T-helper 9 cell (primary cell): ENCODE results near the gene FBLN1.

Experiments used
- DNase-seq: peaks from one replicate; pipeline ENCODE4 v3.0.0-alpha.2; 2020

Gene FBLN1

GRCh38 chr22:45574069-45574703, 71.5 kb downstream of the FBLN1 start:
- no peak for DNase-seq

DNA sequence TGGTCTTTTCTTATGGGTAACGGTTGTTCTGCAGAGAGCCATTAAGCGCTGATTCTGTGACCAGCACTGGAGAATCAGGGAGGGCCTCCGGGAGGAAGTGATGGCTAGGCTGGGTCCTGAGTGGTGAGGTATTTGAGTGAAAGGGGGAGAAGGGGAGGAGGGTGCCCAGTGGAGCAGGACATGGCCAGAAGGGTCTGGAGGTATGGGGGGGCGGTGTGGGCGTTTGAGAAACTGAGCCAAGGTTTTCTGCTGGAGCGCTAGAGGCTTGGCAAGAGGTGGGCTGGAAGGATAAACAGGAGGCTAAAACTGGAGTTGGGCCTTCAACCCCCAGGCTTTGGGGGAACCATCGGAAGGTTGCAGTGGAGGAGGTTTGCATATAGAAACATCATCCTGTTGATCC, 72.5 kb downstream of the FBLN1 start:
- no peak for DNase-seq

DNA sequence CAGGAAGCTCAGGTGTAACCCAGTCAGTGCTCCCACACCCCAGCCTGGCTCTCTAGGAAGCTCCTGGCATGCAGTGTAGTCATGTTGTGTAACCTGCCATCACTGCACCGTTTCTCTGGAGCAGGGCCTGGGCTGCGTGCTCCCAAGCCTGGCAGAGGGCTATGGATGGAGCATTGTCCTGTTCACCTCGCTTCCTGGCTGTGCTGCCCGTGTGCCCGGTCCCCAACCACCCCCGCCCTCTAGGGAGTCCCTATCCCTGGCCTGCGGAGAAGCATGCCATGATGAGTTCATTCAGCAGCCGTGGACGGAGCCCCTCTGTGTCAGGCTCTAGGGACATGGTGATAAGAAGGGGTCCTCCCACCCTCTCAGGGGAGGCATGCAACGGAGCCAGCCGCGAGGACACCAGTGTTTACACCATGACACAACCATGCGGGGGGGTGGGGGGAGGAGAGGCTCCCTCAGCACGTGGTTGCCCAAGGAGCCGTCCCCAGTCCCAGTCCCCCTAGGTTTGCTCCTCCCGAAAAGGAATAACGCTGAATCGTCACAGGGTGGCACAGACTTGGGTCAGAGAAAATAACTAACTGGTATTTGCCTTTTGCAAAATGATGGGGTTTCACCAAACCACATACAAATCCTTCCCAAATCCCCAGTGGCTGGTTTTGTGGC, 73.1 kb downstream of the FBLN1 start:
- no peak for DNase-seq

DNA sequence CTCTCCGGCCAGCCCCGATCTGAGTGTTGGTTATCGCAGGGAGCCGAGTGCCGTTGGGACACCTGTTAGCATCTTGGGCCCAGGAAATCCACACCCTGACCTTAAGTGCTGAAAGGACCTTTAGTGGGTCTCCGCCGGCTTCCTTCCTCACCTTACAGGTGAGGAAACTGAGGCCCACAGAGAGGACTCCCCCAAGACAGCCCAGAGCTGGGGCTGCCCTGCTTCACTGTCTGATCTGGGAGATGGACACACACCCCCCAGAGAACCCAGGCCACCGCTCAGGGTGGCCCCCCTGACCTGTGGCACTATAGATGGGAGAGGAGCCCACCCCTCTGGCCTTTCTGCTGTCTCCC, 73.6 kb downstream of the FBLN1 start:
- DNase-seq: no peak

DNA sequence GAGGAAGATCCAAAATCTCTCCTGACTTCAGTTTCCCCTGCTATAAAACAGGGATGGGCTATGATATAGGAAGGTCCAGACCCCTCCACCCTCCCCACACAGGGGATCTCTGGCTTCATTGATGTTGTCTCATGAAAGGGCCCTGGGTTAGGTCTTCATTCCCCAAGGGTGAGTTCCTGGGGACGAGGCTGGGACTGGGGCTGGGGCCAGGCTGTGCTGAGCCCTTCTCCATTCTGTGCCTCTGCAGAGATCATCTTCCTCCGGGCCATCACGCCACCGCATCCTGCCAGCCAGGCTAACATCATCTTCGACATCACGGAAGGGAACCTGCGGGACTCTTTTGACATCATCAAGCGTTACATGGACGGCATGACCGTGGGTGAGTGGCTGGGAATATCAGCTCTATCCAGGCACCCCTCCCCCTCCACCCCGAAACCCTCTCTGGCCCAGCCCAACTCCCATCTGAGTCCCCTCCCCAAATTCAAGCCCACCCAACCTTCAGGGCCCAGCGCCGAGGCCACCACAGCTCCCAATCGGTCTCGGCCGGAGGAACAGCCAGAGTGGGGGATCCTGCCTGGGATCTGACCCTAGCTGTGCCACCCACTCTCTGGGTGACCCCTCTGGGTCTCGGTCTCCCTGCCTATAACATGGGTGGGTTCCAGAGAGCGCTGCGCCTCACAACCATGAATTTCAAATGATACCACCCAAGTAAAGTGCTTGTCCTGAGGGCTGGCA, 74.2 kb downstream of the FBLN1 start:
- no peak for DNase-seq

DNA sequence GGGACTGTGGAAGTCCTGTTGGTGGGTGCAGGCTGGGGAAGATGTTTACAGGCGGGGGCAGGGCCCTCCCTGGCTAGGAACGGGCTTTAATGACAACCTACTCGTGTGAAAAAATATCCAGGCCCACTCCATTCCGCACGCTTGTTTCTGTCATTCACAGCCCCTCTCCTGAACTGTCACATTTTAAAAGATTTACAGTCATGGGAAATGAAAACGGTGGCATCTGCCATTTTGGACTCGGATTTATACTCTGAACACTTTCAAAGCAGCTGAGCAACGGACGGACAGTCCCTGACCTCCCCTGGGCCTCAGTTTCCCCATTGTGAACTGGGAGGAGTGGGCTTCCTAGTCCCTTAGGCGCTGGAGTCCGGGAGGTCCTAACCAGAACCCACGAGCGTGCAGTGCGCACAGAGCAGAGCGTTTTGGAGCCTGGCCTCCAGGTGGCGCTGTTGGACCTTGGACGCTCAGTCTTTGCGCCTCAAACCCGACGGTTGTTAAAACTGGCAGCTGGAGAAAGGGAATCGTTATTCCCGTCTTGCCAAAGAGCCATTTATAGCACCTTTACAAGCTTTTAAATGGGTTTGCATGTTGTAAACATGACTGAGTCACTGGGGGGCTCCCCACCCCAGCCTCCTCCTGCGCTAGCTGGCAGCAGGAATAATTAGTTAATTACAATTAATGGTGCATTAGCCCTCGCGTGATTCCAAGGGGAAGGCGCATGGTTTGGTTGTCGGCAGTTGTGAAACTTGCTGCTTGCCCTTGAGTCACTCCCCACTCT, 75.3 kb downstream of the FBLN1 start:
- DNase-seq: peak; percentile 80

DNA sequence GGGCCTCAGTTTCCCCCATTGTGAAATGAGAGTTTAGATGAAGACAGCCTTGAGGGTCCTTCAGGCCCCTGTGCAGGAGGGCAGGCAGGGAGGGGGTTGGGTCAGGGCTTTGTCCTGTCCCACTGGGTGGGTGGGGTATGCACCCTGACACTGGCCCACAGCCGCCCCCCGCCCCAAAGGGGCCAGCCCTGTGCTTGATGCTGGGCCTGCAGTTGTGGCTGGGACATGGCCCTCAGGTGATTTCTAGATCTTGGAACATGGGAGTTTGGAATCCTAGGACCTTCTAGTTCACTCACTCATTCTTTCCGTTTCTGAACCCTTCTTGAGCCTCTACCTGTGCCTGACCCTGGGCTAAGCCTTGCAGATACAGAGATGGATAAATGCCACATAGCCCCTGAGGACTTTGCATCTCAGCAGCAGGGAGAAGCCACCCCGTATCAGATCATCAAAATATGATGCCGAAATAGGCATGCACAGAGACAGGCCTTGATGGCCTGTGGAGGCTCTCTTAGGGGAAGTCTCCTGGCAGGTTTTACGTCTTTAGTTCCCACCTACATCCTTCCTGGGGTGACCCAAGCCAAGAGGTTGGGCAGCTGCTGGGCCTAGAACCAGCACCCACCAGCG, 76.0 kb downstream of the FBLN1 start:
- no peak for DNase-seq

- no peak for DNase-seq
These were observed 76.6 kb downstream of the FBLN1 start for GRCh38 chr22:45579306-45579705.

- DNase-seq: no peak
These were observed 77.4 kb downstream of the FBLN1 start for GRCh38 chr22:45579806-45580725.

GRCh38 chr22:45580726-45581381, 78.2 kb downstream of the FBLN1 start:
- no peak for DNase-seq

DNA sequence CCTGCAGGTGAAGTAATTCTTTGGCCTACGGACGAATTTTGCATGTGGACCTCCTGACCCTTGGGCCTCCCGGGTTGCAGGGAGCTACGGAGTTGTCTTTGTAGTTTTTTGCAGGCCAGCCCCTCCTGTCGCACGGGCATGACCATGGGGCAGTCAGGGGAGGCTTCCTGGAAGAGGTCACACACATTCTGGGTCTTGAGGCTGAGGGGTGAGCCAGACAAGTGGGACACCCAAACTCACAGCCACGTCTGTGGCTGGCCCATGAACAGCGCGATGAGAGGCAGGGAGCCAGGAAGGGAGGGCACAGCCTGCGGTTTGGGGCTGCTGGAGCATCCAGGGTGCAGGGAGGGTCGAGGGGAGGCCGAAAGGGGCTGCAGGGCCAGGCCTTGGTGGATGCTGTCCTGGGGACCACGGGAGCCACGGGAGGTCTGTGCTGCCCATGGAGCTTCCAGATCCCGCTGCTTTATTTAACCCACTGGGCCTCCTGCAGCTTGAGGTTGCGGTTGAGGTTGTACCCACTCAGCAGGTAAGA, 78.9 kb downstream of the FBLN1 start:
- DNase-seq: no peak

DNA sequence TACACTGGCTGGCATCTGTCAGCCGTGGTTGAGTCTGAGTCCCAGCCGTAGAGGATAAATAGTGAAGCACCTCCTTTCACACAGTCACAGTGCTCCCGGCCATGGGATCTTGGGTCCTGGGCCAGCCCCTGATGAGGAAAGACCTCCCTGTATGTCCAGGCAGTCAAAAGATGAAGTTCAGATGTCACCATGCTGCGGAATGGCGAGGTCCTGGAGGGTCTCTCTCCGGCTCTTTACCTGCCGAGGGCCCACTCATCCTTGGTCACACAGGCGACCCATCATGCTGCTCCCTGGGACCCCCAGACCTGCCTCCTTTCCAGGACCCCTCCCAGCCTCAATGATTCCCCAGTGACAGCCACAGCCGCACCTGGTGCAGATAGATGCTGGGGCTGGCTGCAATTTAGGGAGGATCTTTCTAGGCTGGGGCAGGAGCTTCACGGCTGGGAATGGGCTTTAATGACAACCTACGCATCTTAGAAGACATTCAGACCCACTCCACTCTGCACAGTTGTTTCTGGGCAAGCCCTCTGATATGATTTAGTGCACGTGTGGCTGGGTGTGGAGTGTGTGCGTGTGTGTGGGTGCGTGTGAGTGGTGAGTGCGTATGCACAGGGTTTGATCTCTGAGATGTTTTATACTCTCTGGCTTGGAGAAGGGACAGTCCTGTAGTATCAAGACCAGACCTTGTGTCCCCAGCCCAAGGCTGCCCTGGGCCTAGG, 79.7 kb downstream of the FBLN1 start:
- no peak for DNase-seq

GRCh38 chr22:45582955-45583320, 80.3 kb downstream of the FBLN1 start:
- DNase-seq: no peak

- no peak for DNase-seq
These were observed 80.8 kb downstream of the FBLN1 start for GRCh38 chr22:45583504-45583903.

DNA sequence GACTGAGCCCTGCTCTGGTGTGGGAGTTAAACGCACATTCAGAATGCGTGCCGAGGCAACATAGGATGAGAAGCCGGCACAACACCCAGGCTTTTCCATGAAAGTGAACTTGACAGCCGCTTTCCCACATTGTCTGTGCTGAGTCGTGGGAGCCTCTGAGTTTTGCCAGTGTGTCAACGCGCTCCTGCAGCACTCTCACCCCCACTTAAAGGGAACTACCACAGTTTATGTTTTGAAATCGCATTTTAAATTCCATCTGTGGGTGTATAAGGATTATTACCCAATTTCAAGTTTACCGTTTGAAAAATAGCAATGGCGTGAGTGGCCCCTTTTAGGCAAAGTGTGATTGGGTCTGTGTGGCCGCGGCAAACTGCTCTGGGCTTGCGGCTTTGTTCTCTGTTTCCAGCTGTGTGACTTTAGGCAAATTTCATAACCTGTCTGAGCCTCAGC, 81.5 kb downstream of the FBLN1 start:
- no peak for DNase-seq

DNA sequence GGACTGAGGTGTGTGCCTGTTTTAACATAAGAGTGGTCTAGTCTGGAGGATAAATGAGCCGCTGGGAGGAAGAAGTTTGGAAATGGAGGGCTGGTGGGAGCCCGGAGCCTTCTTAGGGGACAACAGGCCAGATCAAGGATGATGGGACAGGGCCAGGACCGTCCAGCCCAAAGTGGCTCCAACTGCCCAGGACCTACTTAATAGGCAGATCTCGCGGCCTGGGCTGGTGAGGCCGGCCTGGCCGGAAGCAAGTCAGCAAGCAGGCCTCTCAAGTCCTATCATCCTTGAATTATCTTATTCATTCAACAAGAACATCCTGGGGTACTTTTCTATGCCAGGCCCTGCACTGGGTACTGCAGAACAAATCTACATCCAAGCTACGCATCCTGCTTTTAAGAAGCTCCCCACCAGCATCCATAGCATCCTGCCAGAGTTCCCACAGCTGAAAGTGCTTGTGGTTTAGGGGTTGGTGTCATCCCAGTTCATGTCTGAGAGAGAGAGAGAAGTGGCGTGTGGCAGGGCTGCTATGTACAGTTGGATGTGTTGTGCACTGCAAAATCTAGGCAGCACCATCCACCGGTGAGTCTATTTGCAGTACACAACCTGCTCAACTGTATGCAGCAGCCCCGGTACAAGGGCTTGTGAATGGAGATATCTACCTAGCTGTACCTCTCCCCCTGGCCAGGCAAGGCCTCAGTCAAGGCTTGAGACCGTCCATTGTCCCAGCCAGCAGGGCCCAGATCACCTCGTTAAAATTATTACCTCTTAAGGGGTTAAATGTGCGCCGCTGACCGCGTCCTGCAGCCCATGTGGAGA, 82.1 kb downstream of the FBLN1 start:
- DNase-seq: no peak

- no peak for DNase-seq
These were observed 82.7 kb downstream of the FBLN1 start for GRCh38 chr22:45585437-45585755.

DNA sequence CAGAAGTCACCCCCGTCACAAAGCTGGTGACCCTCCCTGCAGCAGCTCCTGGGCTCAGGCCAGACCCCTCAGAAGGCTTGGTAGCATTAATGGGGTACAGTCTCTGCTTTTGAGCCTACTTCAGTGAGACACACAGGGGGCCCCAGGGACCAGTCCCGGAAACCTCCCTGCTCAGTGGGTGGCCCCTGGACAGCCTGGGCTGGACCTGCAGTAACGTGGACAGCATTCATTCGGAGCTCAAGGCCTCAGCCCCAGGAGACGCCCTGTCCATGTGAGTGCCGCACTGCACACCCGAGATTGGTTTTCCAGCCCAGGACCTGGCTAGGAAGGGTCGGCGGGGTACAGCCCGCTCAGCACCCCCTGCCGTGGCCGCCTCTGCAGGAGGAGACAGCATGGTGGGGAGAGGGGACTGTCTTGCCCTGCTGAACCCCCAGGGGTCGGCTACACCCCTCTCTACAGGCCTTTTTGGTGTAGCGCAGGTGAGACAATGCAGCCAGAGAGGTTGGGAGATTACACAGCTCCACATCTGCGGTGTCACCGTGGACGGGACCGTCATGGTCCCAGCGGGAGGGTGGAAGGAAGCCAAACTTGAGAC, 83.4 kb downstream of the FBLN1 start:
- DNase-seq: no peak
